ENCODE results near the gene SPATA3. TPM values are rescaled to one million over a fixed set of nuclear protein-coding genes. Genes with fewer than 3 reads are reported as not detected.
"Not testable (repeated sequence)": the region's sequence is repeated elsewhere in the genome, so short reads cannot be mapped to it uniquely, and the experiment has no call there.

The SPATA3 gene
- polyA plus RNA-seq, 3 donors = not detected

DNA sequence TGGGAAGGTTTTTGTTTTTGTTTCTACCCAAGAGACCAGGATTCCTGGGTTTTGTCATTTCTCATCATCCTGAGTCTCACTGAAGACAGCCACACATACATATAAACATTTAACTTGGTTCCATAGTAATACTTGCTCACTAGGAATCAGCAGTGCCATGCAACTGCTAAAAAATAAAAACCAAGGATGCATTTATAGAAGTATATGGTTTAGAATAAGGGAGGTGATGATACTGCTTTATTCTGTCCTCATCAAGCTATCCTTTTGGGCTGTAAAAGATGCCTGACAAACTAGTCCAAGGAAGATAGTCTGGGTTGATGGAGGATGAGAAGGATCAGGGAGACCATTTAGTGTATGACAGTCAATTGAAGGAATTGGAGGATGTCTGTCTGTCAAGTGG is 740 bp downstream of the SPATA3 start:
- no peak for DNase-seq

DNA sequence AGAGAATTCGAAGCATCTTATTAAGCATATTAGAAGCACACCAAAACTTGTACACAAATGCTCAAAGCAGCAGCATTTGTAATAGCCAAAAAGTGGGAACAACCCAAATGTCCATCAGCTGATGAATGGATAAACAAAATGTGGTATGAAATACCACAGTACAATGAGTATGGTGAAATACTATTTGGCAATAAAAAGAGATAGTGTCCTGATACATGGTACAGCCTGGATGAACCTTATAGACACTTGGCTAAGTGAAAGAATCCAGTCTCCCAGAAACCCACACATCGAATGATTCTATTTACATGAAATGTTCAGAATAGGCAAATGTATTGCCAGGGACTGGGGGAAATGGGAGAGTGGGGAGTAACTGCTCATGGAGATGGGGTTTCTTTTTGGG is 3.0 kb downstream of the SPATA3 start:
- no peak for DNase-seq

DNA sequence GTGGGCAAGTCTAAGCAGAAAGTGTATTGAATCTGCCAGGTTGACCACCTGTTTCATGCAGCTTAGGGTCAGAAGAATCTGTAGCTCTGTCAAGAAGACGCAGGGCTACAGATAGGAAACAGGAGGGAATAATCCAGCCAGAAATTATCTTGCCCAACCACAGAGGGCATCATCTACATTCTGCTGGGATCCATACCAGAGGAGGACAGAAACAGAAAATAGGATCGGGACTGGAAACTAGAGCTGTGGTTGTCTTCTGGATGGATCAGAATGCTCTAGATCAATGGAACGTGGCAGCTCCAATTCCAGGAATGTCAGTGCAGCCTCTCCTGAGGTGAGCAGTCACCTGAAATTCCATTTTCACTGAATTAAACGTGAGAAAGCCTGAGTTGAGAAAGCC is 3.6 kb downstream of the SPATA3 start:
- DNase-seq = no peak

DNA sequence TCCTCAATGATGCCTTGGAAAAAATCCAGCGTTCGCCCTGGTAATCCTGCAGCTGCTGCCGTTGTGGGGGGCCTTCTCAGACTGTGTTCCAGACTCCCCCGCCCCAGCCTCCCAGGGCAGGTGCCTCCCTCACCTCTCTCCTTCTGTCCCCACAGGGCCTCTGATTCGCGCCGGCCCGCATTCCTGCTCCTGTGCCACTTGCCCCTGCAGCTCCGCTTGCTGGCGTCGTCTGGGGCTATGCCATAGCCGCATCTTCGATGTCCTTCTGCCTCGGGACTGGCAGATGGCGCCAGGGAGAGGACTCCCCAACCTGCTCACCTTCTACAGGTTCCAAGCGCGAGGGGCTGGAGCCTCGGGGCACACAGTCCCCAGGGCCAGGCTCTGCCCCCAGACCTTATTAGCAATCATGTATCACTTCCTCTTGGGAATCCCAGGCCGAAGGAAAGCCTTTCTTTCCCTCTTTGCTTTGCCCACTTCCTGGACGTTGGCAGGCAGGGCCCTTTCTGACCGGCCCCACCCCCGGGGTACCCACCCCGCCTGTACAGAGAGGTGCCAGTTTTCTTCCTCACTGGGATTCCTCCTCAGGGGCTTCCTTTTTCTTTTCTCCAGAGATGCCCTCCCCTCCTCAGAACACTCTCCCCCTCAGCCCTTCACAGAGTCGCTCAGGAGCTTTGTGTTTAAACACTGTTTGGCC is 4.4 kb downstream of the SPATA3 start:
- DNase-seq = no peak

DNA sequence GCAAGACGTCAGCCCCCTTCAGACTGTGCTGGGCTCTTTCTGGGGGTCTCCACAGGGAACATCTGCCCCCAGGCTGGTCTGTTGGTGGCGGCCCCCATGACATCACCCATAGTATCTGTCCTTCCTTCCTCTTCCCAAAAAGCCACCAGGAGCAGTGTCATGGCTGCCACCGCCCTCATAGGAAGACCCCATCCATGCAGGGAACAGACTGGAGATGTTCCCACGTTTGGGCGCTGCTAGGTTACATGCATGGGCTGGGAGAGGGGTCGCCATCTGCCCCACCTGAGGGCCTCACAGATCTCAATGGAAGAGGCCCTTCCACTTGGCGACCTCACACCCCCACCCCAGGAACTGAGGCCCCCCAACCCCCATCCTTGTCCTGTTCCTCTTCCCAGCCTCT is 5.1 kb downstream of the SPATA3 start:
- no peak for DNase-seq

DNA sequence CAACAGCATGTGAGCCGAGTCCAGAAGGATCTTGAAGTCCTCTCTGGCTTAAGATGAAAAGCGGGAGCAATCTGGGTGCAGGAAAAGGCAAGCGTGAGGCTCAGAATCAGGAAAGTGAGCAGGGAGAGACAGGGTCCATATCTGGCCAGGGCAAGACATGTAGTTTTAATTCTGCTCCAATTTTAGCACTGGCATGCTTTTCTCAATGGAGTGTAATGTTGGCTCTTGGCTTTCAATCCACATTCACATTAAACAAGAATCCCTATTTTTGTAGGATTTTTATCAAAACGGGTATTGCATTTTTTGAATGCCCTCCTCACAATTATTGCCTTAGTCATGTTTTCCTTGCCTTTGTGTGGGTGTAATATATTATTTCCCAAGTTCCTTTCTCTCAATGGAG is 6.0 kb downstream of the SPATA3 start:
- DNase-seq = no peak

DNA sequence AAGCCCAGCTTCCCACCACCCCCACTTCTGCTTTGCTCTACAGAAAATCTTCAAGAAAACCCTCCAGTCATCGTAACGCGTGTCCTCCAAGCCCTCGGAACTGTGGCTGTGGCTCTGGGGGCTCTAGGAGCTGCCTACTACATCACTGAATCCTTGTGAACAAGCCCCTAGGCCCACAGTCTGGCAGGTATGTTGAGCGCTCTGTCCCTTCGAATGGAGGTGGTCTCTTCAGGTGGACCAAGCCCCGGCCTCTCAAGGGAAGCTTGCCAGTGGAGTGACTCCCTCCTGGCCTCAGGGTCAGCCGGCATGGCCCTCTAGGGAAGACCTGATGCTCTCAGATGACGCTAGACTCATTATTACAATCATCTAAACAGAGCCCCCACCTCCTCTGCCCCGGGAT is 6.7 kb downstream of the SPATA3 start:
- DNase-seq = no peak

DNA sequence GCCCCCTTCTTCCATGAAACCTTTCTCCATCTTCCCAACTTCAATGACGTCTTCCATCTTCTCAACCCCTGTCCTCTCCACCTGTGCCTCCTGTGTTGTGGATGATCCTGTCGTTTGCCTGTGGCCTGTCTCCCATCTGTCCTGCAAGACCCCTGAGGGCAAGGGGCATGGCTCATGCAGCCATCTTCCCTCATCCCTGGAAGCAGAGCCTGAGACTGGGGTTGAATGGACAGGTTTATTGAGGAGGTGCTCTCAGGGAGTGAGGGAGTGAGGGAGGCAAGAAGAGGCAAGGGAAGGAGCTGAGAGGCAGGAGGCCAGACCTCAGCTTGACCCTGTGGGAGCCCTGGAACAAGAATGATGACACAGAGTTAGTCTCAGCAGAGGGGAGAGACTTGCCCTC is 7.3 kb downstream of the SPATA3 start:
- DNase-seq = no peak

DNA sequence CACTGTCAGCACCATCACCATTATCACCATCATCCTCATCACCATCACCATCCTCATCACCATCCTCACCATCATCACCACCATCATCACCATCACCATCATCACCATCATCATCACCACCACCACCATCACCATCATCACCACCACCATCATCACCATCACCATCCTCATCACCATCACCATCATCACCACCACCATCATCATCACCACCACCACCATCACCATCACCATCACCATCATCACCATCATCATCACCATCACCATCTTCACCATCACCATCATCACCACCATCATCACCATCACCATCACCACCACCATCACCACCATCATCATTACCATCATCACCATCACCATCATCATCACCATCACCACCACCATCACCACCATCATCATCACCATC is 9.0 kb downstream of the SPATA3 start:
- not testable (repeated sequence) for DNase-seq

DNA sequence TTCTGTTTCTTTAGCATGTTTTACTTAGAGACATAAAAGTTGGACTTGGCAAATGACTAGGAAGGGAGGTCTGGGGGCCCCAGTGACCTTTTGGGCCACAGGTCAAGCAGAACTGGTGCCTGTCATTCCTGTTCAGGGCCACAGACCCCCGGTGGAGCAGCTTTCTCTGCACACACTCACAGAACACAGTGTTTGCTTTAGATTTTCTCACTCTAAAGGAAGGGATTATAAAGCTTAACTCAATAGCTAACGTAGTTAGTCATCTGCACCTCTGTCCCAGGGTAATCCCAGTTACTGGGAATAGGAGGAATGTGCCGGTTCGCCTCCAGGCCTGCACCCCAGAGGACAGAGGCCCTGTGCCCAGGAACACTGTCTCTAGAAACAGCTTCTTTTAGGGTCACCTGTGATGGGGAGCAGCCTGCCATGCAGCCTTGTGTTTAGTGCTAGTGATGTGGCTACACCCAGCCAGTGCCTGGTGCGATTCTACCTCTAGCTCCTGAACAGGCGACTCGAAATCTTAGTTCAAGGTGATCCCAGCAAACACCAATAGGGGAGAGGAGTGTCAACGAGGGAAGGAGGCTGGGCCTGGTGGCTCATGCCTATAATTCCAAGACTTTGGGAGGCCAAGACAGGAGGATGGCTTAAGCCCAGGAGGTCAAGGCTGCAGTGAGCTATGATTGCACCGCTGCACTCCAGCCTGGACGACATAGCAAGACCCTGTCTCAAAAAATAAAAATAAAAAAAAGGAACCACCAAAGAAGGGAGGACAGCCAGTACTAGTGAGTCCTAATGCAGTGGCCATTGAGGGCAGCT is 11.6 kb downstream of the SPATA3 start:
- DNase-seq = no peak

DNA sequence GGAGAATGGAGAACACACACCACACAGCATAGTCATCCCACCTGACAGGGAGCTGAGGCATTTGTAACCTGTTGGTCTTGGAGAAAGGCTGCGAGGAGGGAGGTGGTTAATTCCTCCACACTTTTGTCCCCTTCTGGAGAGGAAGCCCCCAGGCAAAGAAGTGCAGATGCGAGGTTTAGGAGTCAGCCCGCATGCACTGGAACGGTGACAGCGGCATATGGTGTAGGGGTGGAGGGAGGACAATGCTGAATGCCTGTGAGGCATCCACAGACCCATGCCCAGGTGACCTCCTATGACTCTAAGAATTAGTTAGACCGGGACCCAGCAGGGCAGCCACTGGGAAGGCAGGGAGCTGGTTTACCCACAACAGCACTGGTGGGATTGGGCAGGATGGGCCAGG is 12.2 kb downstream of the SPATA3 start:
- DNase-seq = no peak

DNA sequence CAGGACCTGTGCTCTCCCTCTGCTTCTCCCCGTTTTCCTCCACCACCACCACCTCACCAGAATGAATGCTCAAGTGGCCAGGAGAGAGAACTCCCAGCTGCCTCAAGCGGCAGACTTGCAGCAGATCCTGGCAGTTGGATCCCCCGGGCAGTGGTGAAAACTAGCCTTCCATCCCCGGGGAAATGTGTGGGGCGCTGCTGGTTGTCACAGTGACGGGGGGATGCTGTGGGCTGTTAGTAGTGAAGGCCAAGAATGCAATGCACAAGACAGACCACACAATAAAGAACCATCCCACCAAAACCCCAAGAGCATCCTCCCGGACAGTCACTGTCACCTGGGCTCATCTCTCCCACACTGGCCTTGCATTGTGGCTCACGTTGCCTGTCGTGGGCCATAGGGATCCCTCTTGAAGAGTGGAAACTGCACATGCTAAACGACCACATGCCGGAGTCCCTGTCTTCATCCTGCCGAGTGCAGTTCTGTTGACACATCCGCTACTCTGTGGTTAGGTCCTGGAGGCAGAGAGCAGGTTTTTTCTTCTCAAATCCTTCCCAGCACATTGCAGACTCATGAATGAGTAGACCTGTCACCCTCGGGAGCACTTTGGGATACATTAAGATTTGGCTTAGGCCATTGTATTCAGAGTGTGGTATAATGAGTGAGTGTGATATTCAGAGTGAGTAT is 13.5 kb downstream of the SPATA3 start:
- no peak for DNase-seq

DNA sequence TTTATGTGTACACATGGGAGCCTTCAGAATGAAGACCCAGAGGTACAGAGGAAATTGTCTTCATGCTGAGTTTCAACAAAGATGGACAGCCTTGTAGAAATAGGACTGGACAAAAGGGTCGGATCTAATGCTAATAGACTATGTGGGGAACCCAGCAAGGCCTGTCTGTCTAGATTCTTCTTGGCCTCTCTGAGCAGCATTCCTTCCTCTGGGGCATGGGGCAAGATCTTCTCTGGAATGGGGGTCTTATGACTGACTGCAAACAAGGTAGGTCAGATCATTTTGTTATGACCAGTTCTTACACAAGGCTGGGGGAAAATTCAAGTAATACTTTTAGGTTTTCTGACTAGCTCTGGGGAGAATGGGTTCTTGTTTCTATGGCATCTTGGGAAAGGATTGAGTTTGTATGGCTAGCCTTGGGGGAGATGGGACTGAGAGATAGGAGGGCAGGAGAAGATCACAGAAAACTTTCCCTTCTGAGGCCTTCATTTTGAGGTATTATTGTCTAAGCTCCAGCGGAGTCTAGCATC is 14.3 kb downstream of the SPATA3 start:
- no peak for DNase-seq

DNA sequence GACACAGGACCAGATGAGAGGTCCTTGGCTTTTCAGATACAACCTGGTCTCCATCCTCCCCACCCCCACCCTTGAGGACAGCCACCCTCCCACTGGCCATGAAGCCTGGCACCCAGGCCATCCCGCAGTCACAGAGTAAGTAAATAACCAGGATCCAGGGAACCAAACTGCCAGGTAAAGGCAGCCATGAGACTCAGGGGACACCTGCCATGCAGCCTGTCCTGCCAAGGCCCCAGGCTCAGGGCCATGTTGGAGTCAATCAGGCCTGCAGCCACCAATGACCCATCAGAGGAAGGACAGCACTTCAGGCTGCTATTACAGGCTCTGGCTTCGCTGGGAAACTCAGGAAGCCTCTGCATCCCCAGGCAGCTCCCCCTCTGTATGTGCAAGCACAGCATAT is 15.6 kb downstream of the SPATA3 start:
- no peak for DNase-seq

DNA sequence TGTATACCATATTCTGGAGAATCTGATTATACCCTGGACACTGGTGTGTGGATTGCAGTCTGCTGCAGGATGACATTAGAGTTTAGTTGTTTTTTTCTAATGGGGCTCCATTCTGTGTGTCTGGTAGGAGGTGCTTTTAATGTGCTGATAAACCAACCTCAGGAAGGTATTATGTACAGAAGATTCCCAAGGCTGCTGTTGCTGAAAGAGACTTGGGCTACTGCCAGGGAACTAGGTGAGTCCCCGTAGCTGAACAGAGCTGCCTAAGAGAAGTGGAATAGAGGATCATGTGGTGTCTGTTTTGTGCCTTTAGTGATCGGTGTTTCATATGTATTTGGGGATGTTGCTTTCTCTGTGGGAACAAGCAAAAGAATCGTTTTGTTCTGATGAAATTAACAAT is 16.5 kb downstream of the SPATA3 start:
- DNase-seq = no peak

DNA sequence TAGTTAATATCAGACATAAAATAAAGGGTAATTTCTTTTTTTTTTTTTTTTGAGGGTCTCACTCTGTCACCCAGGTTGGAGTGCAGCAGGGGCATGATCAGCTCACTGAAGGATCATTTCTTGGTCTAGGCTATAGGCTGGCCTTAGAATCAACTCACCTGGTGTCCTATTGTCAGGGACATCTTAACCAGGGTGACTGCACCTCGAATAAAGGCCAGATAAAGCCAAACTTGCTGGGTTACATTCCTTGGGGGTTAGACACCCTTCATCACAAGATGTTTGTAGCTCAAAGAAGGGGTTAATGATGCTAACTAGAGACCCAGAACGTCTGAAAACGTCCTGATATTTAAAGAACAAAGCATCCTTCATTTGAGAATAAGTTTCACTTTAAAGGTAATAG is 17.9 kb downstream of the SPATA3 start:
- DNase-seq = no peak

DNA sequence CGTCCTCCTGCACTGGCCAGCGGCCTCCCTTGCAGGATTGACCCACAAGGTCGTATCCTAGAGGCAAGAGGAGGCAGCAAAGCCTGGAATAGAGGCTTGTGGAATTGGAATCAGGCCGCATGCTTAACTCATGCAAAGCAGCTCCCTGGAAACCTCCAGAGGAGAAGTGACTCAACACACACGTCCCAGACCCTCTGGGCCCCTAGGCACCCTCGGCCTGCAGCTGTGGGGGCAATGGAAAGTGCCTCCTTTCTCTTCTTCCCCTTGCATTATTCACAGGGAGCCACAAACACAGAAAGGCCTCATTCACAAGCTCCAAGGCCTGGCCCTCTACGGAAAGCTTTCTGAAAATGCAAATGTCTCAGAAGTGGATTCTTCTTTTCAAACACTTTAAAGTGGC is 19.6 kb downstream of the SPATA3 start:
- DNase-seq = no peak

DNA sequence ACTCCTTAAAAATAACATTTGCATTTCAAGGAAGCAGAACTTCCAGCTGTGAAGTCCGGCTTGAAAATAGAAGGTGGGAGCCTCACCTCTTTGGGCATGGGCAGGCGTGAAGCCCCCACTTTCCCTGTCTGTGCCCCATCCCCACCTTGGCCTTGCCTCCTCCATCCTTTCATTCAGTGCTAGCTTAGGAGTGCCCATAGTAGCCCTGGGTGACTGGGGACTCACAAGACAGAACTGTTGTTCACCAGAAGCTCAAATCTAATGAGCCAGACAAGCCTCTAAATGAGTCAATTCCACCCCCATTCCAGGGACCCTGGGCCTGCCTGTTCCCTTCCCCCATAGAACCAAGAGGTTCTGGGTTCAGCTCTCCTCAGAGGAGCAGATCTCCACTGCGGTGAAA is 20.0 kb downstream of the SPATA3 start:
- DNase-seq = no peak

DNA sequence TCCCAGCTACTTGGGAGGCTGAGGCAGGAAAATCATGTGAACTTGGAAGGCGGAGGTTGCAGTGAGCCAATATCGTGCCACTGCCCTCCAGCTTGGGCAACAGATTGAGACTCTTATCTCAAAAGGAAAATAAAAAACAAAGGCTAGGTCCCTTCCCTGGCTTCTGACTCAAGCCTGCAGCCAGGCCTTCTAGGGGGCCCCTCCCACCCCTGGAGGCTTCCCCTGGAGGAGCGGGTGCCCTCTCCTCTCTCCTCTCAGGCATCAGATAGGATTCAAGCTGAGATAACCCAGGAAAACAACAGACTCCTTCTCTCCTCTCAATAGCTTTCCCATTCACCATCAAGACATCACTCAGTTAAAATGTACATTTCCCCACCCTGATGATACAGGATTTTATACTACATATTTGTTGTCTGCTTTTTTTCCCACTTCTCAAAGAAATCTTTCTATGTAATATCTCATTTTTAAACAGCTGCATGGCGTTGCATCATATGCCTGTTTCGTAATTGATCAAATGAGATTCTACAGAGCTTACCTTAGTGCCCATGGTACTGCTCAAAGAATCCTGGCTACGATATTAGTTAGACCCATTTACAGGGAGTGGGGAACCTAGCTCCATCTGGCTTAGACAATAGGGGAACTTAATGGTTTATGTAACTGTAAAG is 20.8 kb downstream of the SPATA3 start:
- no peak for DNase-seq

DNA sequence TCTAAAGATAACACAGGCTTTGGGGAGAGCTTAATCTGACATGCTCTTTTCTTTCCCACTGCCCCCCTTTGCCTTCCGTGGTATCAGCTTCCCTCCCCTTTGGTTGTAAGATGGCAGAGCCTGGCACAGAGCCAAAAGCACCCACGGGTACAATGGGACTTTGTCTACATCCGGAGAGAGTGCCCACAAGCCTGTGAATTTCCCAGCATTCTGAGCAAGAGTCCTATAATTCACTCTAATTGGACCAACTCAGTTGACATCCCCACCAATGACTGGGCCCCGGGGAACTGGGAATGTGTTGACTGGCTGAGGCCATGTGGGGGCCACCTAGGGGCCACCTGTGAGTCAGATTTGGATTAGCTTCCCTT is 21.3 kb downstream of the SPATA3 start:
- DNase-seq = no peak

DNA sequence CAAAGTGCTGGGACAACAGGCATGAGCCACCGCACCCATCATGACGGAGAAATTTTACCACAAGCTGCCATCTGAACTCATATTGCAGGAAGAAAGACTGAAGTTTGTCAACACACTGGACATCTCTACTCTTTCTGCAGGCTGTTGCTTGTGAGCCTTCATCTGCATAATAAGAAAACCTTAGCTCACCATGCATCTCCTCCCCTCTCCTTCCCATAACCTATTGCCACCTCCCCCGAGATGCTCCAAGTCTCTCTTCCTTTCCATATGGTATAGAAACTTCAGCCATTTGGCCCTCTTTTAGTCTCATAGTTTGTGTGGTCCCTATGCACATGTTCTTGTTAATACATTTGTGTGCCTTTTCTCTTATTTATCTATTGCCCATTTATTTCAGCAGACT is 22.3 kb downstream of the SPATA3 start:
- no peak for DNase-seq

DNA sequence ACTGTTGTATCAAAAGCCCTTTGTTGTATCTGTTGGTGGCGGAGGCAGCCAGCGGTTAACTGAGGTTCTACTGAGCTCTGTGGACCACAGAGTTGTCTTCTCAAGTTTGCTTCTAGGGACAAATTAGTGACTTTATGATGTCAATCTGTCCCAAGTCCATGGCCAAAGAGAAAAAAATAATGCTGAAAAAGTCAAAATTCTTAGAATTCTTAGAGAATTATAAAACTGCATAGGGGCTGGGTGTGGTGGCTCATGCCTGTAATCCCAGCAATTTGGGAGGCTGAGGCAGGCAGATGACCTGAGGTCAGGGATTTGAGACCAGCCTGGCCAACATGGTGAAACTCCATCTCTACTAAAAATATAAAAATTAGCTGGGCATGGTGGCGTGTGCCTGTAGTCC is 29.1 kb downstream of the SPATA3 start:
- DNase-seq = not testable (repeated sequence)

Measured in renal pelvis (tissue), 4 donors.